IMR-90 (cell line): ENCODE measurements around the gene PEX6. TPM values are rescaled to one million over a fixed set of nuclear protein-coding genes. Genes with fewer than 3 reads are reported as not detected.

Experiments used
- ATAC-seq: fragments of 200-7000 bp; cut with Tn5 transposase; 2 replicates; pipeline ENCODE4 v1.9.1; 2020; ENCODE audit warnings: low read depth, mild to moderate bottlenecking, moderate library complexity
- BruUV-seq: library from RNA; stranded (reverse); fragments of 400-500 nt; replicated peaks from 2 replicates; lab custom pipeline; 2021; lab: Mats Ljungman, UMichigan
- CTCF ChIA-PET: fragments of 300-600 bp; formaldehyde crosslinking; extraction: SDS; loops from one replicate; lab custom pipeline; 2021; ENCODE audit warnings: antibody characterized with exemption; lab: Yijun Ruan, JAX
- POLR2A ChIA-PET: fragments of 300-600 bp; sonication (Branson Sonifier 250); formaldehyde crosslinking; loops from one replicate; lab custom pipeline; 2022; ENCODE audit warnings: antibody characterized with exemption; ENCODE audit not compliant: unreplicated experiment; lab: Charles Lee
- DNase-seq: peaks from one replicate; pipeline ENCODE4 v3.0.0; 2013
- H2AFZ ChIP-seq: replicated peaks from 2 replicates; pipeline ENCODE3; 2013; ENCODE audit warnings: low read length, mild to moderate bottlenecking; ENCODE audit not compliant: poor library complexity
- H2AK5ac ChIP-seq: 2 replicates; pipeline ENCODE4 v1.6.1; 2013; ENCODE audit warnings: low read depth, low read length, inconsistent platforms
- H2AK9ac ChIP-seq: replicated peaks from 2 replicates; pipeline ENCODE3; 2013; ENCODE audit warnings: mild to moderate bottlenecking, low read depth, low read length, moderate library complexity; ENCODE audit not compliant: poor library complexity
- H2BK120ac ChIP-seq: 2 replicates; pipeline ENCODE4 v1.6.1; 2013; ENCODE audit warnings: low read depth, low read length, inconsistent platforms
- H2BK15ac ChIP-seq: 3 replicates; pipeline ENCODE4 v1.6.1; 2013; ENCODE audit warnings: low read depth, low read length, inconsistent platforms
- H2BK20ac ChIP-seq: 2 replicates; pipeline ENCODE4 v1.6.1; 2013; ENCODE audit warnings: low read depth, mild to moderate bottlenecking, inconsistent platforms, low read length, moderate library complexity
- H2BK5ac ChIP-seq: 2 replicates; pipeline ENCODE4 v1.6.1; 2013; ENCODE audit warnings: mild to moderate bottlenecking, low read depth, low read length, inconsistent platforms; ENCODE audit not compliant: poor library complexity, severe bottlenecking
- H3K14ac ChIP-seq: replicated peaks from 2 replicates; pipeline ENCODE4 v1.6.1; 2013; ENCODE audit warnings: low read depth, low read length, inconsistent platforms
- H3K18ac ChIP-seq: 2 replicates; pipeline ENCODE4 v1.6.1; 2013; ENCODE audit warnings: low read depth, low read length, control low read depth
- H3K23ac ChIP-seq: 2 replicates; pipeline ENCODE4 v1.6.1; 2013; ENCODE audit warnings: low read depth, low read length, inconsistent platforms
- H3K27ac ChIP-seq: 2 replicates; pipeline ENCODE4 v1.5.1; 2013; ENCODE audit warnings: mild to moderate bottlenecking, control low read depth, low read length; ENCODE audit not compliant: insufficient read depth
- H3K27me3 ChIP-seq: 2 replicates; pipeline ENCODE4 v1.6.1; 2013; ENCODE audit warnings: low read length; ENCODE audit not compliant: control insufficient read depth, insufficient read depth
- H3K36me3 ChIP-seq: 2 replicates; pipeline ENCODE4 v1.6.1; 2013; ENCODE audit warnings: low read length, mixed read lengths; ENCODE audit not compliant: control insufficient read depth, insufficient read depth
- H3K4ac ChIP-seq: 2 replicates; pipeline ENCODE4 v1.6.1; 2013; ENCODE audit warnings: low read depth, low read length, inconsistent platforms
- H3K4me1 ChIP-seq: 2 replicates; pipeline ENCODE4 v1.6.1; 2013; ENCODE audit warnings: low read length, mixed read lengths; ENCODE audit not compliant: control insufficient read depth, insufficient read depth
- H3K4me2 ChIP-seq: 2 replicates; pipeline ENCODE4 v1.6.1; 2013; ENCODE audit warnings: low read depth, mild to moderate bottlenecking, control low read depth, low read length, moderate library complexity
- H3K4me3 ChIP-seq: 2 replicates; pipeline ENCODE4 v1.5.1; 2013; ENCODE audit warnings: low read depth, mild to moderate bottlenecking, control low read depth, low read length, moderate library complexity; ENCODE audit not compliant: insufficient read depth
- H3K56ac ChIP-seq: 2 replicates; pipeline ENCODE4 v1.6.1; 2013; ENCODE audit warnings: low read length, inconsistent platforms; ENCODE audit not compliant: insufficient read depth; ENCODE audit errors: extremely low read depth
- H3K79me1 ChIP-seq, 2 experiments: 2 replicates each; pipeline ENCODE4 v1.6.1; 2013; ENCODE audit warnings: low read length in 2 of 2, inconsistent platforms in 1 of 2, low read depth in 1 of 2
- H3K9ac ChIP-seq: 2 replicates; pipeline ENCODE4 v1.6.1; 2013; ENCODE audit warnings: low read depth, low read length, control low read depth
- H3K9me1 ChIP-seq: 2 replicates; pipeline ENCODE4 v1.6.1; 2013; ENCODE audit warnings: low read length, inconsistent platforms; ENCODE audit not compliant: insufficient read depth
- H3K9me3 ChIP-seq: 2 replicates; pipeline ENCODE4 v1.6.1; 2013; ENCODE audit warnings: low read length; ENCODE audit not compliant: control insufficient read depth, insufficient read depth
- H4K20me1 ChIP-seq: 2 replicates; pipeline ENCODE4 v1.6.1; 2013; ENCODE audit warnings: low read length, inconsistent platforms; ENCODE audit not compliant: insufficient read depth
- H4K5ac ChIP-seq: 2 replicates; pipeline ENCODE4 v1.6.1; 2013; ENCODE audit warnings: mild to moderate bottlenecking, low read depth, low read length, control low read depth
- H4K8ac ChIP-seq, 2 experiments: 2 replicates each; pipeline ENCODE4 v1.6.1; 2013; ENCODE audit warnings: low read depth in 2 of 2, low read length in 2 of 2, control low read depth in 1 of 2, inconsistent platforms in 1 of 2
- H4K91ac ChIP-seq: 2 replicates; pipeline ENCODE4 v1.6.1; 2013; ENCODE audit warnings: low read depth, low read length, inconsistent platforms; ENCODE audit not compliant: insufficient read depth
- CEBPB ChIP-seq: IDR thresholded peaks from 2 replicates; pipeline ENCODE4 v1.6.1; 2012; ENCODE audit warnings: low read depth, low read length, improper control_type of control experiment
- CHD1 ChIP-seq: IDR thresholded peaks from 2 replicates; pipeline ENCODE4 v1.6.1; 2012; ENCODE audit warnings: low read depth, low read length, improper control_type of control experiment
- FOS ChIP-seq: fragments of 150-350 bp; IDR thresholded peaks from 2 replicates; pipeline ENCODE4 v1.6.1; 2016; ENCODE audit warnings: low read depth, low read length
- MAZ ChIP-seq: IDR thresholded peaks from 2 replicates; pipeline ENCODE4 v1.6.1; 2012; ENCODE audit warnings: low read depth, mild to moderate bottlenecking, low read length, improper control_type of control experiment, moderate library complexity, borderline replicate concordance
- NFE2L2 ChIP-seq: fragments of 150-350 bp; IDR thresholded peaks from 2 replicates; pipeline ENCODE4 v1.6.1; 2016; ENCODE audit warnings: low read depth, mild to moderate bottlenecking, low read length
- POLR2A ChIP-seq: IDR thresholded peaks from 2 replicates; pipeline ENCODE4 v1.6.1; 2012; ENCODE audit warnings: mild to moderate bottlenecking, low read depth, low read length
- RCOR1 ChIP-seq: IDR thresholded peaks from 2 replicates; pipeline ENCODE4 v1.6.1; 2012; ENCODE audit warnings: mild to moderate bottlenecking, low read length, improper control_type of control experiment; ENCODE audit not compliant: insufficient replicate concordance
- RFX5 ChIP-seq: IDR thresholded peaks from 2 replicates; pipeline ENCODE4 v1.8.0; 2012; ENCODE audit warnings: low read depth, mild to moderate bottlenecking, low read length, moderate library complexity
- WGBS, 2 experiments: methylation state at CpG; one replicate each; pipeline versions ENCODE4 v1.1.5 to v1.1.7; 2013; ENCODE audit warnings: missing lambda C conversion rate in 2 of 2; ENCODE audit not compliant: insufficient read length in 1 of 2; ENCODE audit errors: extremely low coverage in 2 of 2; 5-methylcytosine and 5-hydroxymethylcytosine counted together
- dilution Hi-C: fragments of 300-500 bp; cut with HindIII; formaldehyde crosslinking; loops from one replicate; pipeline ENCODE4 v1.14.3; 2018; ENCODE audit warnings: low sequenced_read_pairs; ENCODE audit not compliant: unreplicated experiment
- in situ Hi-C: fragments of 300-500 bp; cut with MboI; formaldehyde crosslinking; loops from 3 replicates; pipeline ENCODE4 v1.14.3; 2019; ENCODE audit warnings: low sequenced_read_pairs, inconsistent platforms, mixed read lengths
- intact Hi-C: fragments of 100-400 bp; cut with micrococcal nuclease; formaldehyde crosslinking; loops from 2 replicates; pipeline ENCODE4 v1.10.0; 2022
- polyA plus RNA-seq, 3 experiments: library from polyadenylated mRNA; depleted of rRNA; stranded (reverse); fragments of >200 nt; gene quantifications; 2 replicates each; pipeline ENCODE4 v1.2.3, GENCODE V29; 2012; ENCODE audit warnings: low replicate concordance in 1 of 3
- total RNA-seq: library from RNA; depleted of rRNA; stranded (reverse); fragments of >200 nt; gene quantifications from 2 replicates; pipeline ENCODE4 v1.2.3, GENCODE V29; 2012

The PEX6 gene
- total and polyA plus RNA-seq, 2 of the 4 experiments (the other 2 are of a cell fraction), result 10.4 to 10.6 TPM

DNA sequence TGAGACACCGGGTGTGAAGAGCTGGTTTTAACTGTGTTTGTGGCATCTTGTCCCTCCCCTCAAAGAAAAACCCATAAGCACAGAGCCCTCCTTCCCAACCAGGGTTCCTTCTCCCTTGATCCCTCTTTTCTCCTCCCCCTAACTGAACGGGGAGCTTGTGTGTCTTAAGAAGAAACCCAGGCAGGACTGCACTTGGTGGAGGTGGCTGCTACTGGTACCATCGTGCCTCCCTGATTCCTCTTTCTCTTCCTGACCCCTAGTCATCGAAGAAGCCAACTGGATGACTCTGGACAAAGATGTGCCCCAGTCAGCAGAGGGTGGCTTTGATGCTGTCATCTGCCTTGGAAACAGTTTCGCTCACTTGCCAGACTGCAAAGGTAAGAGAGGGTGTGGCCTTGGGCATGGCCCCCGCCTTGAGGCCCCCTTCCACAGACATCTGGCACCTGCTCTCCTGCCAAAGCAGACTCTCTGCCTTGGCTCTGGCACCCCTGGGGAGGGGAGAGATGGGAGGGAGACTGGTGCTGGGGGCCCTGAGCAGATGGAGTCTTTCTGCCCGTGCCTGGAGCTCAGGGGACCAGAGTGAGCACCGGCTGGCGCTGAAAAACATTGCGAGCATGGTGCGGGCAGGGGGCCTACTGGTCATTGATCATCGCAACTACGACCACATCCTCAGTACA is 16.3 kb downstream of the PEX6 start:
- Histone ChIP-seq H3K27ac (no peak overlapping the region), H2BK120ac (no peak overlapping the region), H2BK5ac (no peak overlapping the region), H3K36me3 (peaks cover 40% of the 10 kb centered on the region), H3K9me3 (no peaks in the 10 kb centered on the region), H3K18ac (no peak overlapping the region), H2BK20ac (no peak overlapping the region), H3K56ac (no peak overlapping the region), H3K4me3 (no peak overlapping the region), H4K5ac (no peak overlapping the region), H4K20me1 (no peaks in the 10 kb centered on the region), H3K23ac (no peak overlapping the region), H2AK9ac (peak overlapping the region; percentile 72), H2AFZ (no peak overlapping the region), H3K27me3 (no peaks in the 10 kb centered on the region), H3K4me1 (peaks cover 7% of the 10 kb centered on the region; the same call in 1 of the 2 replicates), H4K8ac (no peak overlapping the region), H3K79me1 (peaks cover 0 to 3% of the 10 kb centered on the region in 2 experiments; a peak in 1 of 4 replicates), H2AK5ac (no peak overlapping the region), H3K4ac (no peak overlapping the region), H3K9ac (no peak overlapping the region), H4K91ac (0 out of 2 replicates have a peak overlapping the region, but pooled peaks have one; percentile 12), H2BK15ac (no peak overlapping the region), H3K14ac (no peak overlapping the region), H3K9me1 (no peaks in the 10 kb centered on the region), H3K4me2 (no peak overlapping the region)
- no TSS peak for BruUV-seq
- intact Hi-C loops (no loop called here), dilution Hi-C loops (no loop called here), in situ Hi-C loops (no loop called here)
- ChIA-PET POLR2A (no interaction called here), CTCF (no interaction called here)
- no peak for TF ChIP-seq CHD1
- no peak for TF ChIP-seq FOS
- TF ChIP-seq CEBPB, result no peak
- no peak for TF ChIP-seq MAZ
- TF ChIP-seq POLR2A, result no peak
- no peak for TF ChIP-seq RCOR1
- no peak for TF ChIP-seq RFX5
- no peak for TF ChIP-seq NFE2L2
- ATAC-seq (no peak), DNase-seq (no peak)
- no CpG with 5 or more reads among the region's 13 CpGs for WGBS, 2 experiments
